Transverse colon (tissue), 4 donors: ENCODE results near the gene MYOT.

Experiments used
- POLR2AphosphoS5 ChIP-seq, 3 donors: sonication (generic); formaldehyde crosslinking; IDR thresholded peaks; one replicate each; pipeline ENCODE4 v1.6.1; 2016; ENCODE audit warnings: antibody characterized with exemption in 3 of 3
- TF ChIP-seq, protein P1 (sequence below), 5 experiments: fragments of 200-600 bp in 3 of 5; fragments of 450-650 bp in 2 of 5; sonication (generic) in 3 of 5; IDR thresholded peaks; 1 replicate in 2 of 5; 2 replicates in 3 of 5; pipeline ENCODE4 v1.5.1; 2016 to 2017; ENCODE audit warnings: antibody characterized with exemption in 5 of 5, inconsistent platforms in 3 of 5, mild to moderate bottlenecking in 2 of 5, moderate library complexity in 1 of 5

DNA sequence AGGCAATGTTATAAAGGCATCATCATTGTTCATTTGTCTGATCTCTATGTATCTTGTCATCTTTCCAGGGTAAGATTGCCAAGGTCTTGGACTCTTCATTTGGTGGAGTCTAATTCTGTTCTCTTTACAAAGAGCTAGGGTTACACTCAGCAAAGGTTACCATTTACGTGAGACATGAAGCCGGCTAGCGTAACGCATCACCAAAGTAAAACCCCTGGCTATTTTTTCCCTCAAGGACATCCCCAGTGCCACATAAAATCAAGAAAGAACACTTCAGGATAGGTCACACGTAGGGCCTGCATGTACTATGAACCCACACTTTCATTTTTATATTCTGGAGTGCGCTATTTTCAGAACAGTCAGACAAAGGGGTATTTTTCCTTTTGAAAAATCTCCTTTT is 20.0 kb upstream of the MYOT start:
- TF ChIP-seq, protein P1, sequence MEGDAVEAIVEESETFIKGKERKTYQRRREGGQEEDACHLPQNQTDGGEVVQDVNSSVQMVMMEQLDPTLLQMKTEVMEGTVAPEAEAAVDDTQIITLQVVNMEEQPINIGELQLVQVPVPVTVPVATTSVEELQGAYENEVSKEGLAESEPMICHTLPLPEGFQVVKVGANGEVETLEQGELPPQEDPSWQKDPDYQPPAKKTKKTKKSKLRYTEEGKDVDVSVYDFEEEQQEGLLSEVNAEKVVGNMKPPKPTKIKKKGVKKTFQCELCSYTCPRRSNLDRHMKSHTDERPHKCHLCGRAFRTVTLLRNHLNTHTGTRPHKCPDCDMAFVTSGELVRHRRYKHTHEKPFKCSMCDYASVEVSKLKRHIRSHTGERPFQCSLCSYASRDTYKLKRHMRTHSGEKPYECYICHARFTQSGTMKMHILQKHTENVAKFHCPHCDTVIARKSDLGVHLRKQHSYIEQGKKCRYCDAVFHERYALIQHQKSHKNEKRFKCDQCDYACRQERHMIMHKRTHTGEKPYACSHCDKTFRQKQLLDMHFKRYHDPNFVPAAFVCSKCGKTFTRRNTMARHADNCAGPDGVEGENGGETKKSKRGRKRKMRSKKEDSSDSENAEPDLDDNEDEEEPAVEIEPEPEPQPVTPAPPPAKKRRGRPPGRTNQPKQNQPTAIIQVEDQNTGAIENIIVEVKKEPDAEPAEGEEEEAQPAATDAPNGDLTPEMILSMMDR (IDR thresholded peaks at IDR 0.05) = no peak
- no peak for TF ChIP-seq POLR2AphosphoS5 (IDR thresholded peaks at IDR 0.05)
